ENCODE data around the gene FOLR2.

Gene FOLR2

DNA sequence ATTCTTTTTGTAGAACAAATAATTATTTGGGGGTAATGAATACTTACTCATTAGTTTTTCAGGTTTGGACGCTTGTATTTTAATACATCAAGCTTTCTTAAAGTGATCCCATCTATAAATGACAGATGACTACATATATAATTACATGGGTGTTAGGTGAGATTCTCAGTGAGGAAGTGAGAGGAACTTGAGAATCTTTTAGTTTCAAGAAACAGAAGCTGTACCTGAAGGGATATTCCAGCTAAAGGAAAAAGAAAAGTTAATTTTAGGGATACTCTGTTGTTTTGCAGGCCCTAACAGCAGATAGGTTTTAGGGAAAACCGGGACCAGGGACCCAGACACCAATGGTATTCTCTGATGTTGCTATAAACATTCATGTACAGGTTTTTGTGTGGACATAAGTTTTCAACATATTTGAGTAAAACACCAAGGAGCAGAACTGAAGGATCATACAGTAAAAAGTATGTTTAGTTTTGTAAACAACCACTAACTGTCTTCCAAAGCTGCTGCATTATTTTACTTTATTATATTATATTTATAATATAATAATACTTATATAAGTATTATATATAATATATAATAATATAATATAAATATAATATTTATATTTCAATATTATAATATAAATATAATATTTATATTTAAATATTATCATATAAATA lies 51.5 kb downstream of the FOLR2 start:
- H3K79me2 ChIP-seq (ENCODE audit: insufficient read depth, low read length), result no peaks in the 10 kb centered on the region
- no peaks in the 10 kb centered on the region for H3K36me3 ChIP-seq (ENCODE audit: low read length)
- no peaks in the 10 kb centered on the region for H4K20me1 ChIP-seq (ENCODE audit: low read depth, low read length)
- H3K4me2 ChIP-seq (ENCODE audit: low read depth, low read length, poor library complexity, severe bottlenecking), result no peak overlapping the region
- H3F3A ChIP-seq (ENCODE audit: insufficient read depth), result peaks cover 5% of the 10 kb centered on the region; the same call in 1 of the 2 replicates
- H2AFZ ChIP-seq (ENCODE audit: low read depth, low read length, severe bottlenecking), result no peak overlapping the region
- H3K9me2 ChIP-seq (replicated peaks; ENCODE audit: insufficient read depth, low read length), result no peaks in the 10 kb centered on the region
- H3K4me3 ChIP-seq (ENCODE audit: insufficient read depth, low read length, poor library complexity, severe bottlenecking), result no peak overlapping the region
- TF ChIP-seq, protein P1, sequence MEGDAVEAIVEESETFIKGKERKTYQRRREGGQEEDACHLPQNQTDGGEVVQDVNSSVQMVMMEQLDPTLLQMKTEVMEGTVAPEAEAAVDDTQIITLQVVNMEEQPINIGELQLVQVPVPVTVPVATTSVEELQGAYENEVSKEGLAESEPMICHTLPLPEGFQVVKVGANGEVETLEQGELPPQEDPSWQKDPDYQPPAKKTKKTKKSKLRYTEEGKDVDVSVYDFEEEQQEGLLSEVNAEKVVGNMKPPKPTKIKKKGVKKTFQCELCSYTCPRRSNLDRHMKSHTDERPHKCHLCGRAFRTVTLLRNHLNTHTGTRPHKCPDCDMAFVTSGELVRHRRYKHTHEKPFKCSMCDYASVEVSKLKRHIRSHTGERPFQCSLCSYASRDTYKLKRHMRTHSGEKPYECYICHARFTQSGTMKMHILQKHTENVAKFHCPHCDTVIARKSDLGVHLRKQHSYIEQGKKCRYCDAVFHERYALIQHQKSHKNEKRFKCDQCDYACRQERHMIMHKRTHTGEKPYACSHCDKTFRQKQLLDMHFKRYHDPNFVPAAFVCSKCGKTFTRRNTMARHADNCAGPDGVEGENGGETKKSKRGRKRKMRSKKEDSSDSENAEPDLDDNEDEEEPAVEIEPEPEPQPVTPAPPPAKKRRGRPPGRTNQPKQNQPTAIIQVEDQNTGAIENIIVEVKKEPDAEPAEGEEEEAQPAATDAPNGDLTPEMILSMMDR (IDR thresholded peaks at IDR 0.05; ENCODE audit: insufficient read depth, low read length, poor library complexity, severe bottlenecking), result no peak
- no peak for TF ChIP-seq EZH2phosphoT487 (conservative IDR thresholded peaks at IDR 0.05; ENCODE audit: low read length)
- no peak overlapping the region for H3K27ac ChIP-seq (ENCODE audit: low read depth, low read length)
- H3K27me3 ChIP-seq (ENCODE audit: low read length), result no peaks in the 10 kb centered on the region
- H3K9ac ChIP-seq (ENCODE audit: low read length), result no peak overlapping the region
- no peaks in the 10 kb centered on the region for H3K9me3 ChIP-seq (ENCODE audit: insufficient read depth, low read length)
